ENCODE measurements around the gene TOP3A.

DNA sequence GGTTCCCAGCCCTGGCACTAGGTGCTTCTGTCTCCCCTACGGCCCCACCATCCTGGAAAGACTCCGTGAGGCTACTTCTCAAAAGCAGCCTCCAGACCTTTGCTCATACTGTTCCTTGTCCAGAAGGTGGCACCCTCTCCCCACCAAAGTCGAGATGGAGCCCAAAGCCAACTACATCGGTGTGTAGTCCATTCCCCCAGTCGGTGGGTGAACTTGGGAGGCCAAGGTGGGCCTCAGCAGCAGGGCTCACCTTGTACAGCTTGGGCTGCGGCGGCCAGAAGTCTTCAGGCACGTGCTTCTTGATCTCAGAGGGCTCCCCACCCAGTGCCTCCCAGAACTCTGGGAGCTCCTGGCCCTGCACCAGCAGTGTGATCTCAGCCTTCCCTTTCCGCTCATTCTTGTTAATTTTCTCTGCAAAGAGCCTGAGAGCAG is 66.5 kb downstream of the TOP3A start:
- TF ChIP-seq, protein P1, sequence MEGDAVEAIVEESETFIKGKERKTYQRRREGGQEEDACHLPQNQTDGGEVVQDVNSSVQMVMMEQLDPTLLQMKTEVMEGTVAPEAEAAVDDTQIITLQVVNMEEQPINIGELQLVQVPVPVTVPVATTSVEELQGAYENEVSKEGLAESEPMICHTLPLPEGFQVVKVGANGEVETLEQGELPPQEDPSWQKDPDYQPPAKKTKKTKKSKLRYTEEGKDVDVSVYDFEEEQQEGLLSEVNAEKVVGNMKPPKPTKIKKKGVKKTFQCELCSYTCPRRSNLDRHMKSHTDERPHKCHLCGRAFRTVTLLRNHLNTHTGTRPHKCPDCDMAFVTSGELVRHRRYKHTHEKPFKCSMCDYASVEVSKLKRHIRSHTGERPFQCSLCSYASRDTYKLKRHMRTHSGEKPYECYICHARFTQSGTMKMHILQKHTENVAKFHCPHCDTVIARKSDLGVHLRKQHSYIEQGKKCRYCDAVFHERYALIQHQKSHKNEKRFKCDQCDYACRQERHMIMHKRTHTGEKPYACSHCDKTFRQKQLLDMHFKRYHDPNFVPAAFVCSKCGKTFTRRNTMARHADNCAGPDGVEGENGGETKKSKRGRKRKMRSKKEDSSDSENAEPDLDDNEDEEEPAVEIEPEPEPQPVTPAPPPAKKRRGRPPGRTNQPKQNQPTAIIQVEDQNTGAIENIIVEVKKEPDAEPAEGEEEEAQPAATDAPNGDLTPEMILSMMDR (conservative IDR thresholded peaks at IDR 0.05): peak; percentile 85
- no peak for TF ChIP-seq EZH2 (IDR thresholded peaks at IDR 0.05; ENCODE audit: low read depth)

Measured in PC-9 (cell line).